DOHH2 (cell line): Measurements from ENCODE around the gene P2RY4.

Experiments used
- CTCF ChIP-seq: fragments of 200-600 bp; sonication (generic); IDR thresholded peaks from one replicate; pipeline ENCODE4 v1.5.1; 2014; ENCODE audit warnings: antibody characterized with exemption, mild to moderate bottlenecking, low read depth, low read length; ENCODE audit not compliant: poor library complexity, severe bottlenecking
- EZH2phosphoT487 ChIP-seq: fragments of 200-600 bp; sonication (generic); IDR thresholded peaks from 2 replicates; pipeline ENCODE4 v1.6.1; 2017; ENCODE audit warnings: borderline replicate concordance, mild to moderate bottlenecking, antibody characterized with exemption, low read length, moderate library complexity, mixed read lengths

- TF ChIP-seq CTCF (no peak), EZH2phosphoT487 (no peak)
Observed at GRCh38 chrX:70260104-70260503, at the start of gene P2RY4.
